GM18511 (cell line): ENCODE measurements around the gene KLHDC4.
"Not testable (repeated sequence)": the region's sequence is repeated elsewhere in the genome, so short reads cannot be mapped to it uniquely, and the experiment has no call there.

Experiments used
- ATAC-seq: cut with Tn5 transposase; IDR thresholded peaks from one replicate; pipeline ENCODE4 v1.9.1; 2021; ENCODE audit warnings: mild to moderate bottlenecking, moderate library complexity; ENCODE audit not compliant: unreplicated experiment

The KLHDC4 gene

GRCh38 chr16:87744750-87745514 is 20.9 kb downstream of the KLHDC4 start:
- ATAC-seq: no peak

GRCh38 chr16:87742781-87743490 is 22.9 kb downstream of the KLHDC4 start:
- ATAC-seq: no peak

- no peak for ATAC-seq
These were observed 23.9 kb downstream of the KLHDC4 start for GRCh38 chr16:87741700-87742415.

GRCh38 chr16:87740909-87741424 is 24.8 kb downstream of the KLHDC4 start:
- no peak for ATAC-seq

- no peak for ATAC-seq
These were observed 25.3 kb downstream of the KLHDC4 start for GRCh38 chr16:87740441-87740840.

GRCh38 chr16:87739801-87740200 is 26.0 kb downstream of the KLHDC4 start:
- ATAC-seq: no peak

- no peak for ATAC-seq
These were observed 29.8 kb downstream of the KLHDC4 start for GRCh38 chr16:87736008-87736382.

- ATAC-seq: no peak
These were observed 30.3 kb downstream of the KLHDC4 start for GRCh38 chr16:87735270-87736007.

- ATAC-seq: no peak
These were observed 31.1 kb downstream of the KLHDC4 start for GRCh38 chr16:87734644-87735043.

GRCh38 chr16:87733190-87733589 is 32.6 kb downstream of the KLHDC4 start:
- no peak for ATAC-seq

- no peak for ATAC-seq
These were observed 34.2 kb downstream of the KLHDC4 start for GRCh38 chr16:87731607-87732006.

- no peak for ATAC-seq
These were observed 36.4 kb downstream of the KLHDC4 start for GRCh38 chr16:87729266-87729954.

GRCh38 chr16:87728026-87728425 is 37.8 kb downstream of the KLHDC4 start:
- no peak for ATAC-seq

GRCh38 chr16:87727346-87727745 is 38.4 kb downstream of the KLHDC4 start:
- no peak for ATAC-seq

- not testable (repeated sequence) for ATAC-seq
These were observed 39.2 kb downstream of the KLHDC4 start for GRCh38 chr16:87726577-87726976.

GRCh38 chr16:87725596-87726235 is 40.1 kb downstream of the KLHDC4 start:
- ATAC-seq: no peak

- ATAC-seq: no peak
These were observed 41.1 kb downstream of the KLHDC4 start for GRCh38 chr16:87724490-87725291.

- no peak for ATAC-seq
These were observed 42.6 kb downstream of the KLHDC4 start for GRCh38 chr16:87723226-87723623.
